ENCODE data around the gene RNF14. TPM values are rescaled to one million over a fixed set of nuclear protein-coding genes. Genes with fewer than 3 reads are reported as not detected.

Gene RNF14
- total RNA-seq, 1 experiment from 2014 or later, result 20.1 TPM

DNA sequence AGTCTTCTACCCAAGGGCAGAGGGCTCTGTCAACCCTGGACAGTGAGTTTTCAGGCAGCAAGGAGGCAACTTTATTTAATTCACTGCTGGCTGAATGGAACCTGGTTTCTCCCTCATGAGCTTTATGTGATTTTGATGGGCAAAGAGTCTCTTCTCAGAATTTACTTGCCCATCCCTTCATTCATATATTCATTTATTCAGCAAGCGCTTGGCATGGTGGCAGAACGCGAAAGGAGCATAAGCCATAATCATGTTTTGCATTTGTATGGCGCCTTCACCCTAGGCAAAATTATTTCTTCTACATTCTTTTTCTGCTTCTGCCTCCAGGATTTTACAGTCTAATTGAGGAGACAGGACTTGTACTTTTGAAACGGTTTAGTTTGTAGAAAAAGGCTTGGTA lies 37.2 kb upstream of the RNF14 start:
- Mint-ChIP-seq H3K27me3 (ENCODE audit: low read depth) (no peaks in the 10 kb centered on the region), H3K4me1 (peaks cover 0 to 2% of the 10 kb centered on the region in 2 experiments; a peak in 1 of 4 replicates)

More for the DNA sequence above, 37.2 kb upstream of the RNF14 start:
- no peak overlapping the region for H3K27ac ChIP-seq (ENCODE audit: insufficient read length, low read depth, low read length)
- no peak overlapping the region for H3K9ac ChIP-seq (ENCODE audit: extremely low read depth, insufficient read length, low read length)
- no peak overlapping the region for H2BK120ac ChIP-seq (ENCODE audit: low read depth, low read length, poor library complexity, severe bottlenecking)
- Mint-ChIP-seq H3K9me3 (no peaks in the 10 kb centered on the region), H3K4me3 (no peak overlapping the region), H3K36me3 (ENCODE audit: insufficient read depth in 1 of 3, low read depth in 3 of 3) (peaks cover 39 to 83% (median 80%) of the 10 kb centered on the region in 3 experiments; a peak in 6 of 7 replicates), H3K27ac (no peak overlapping the region)
- no peak overlapping the region for H4K8ac ChIP-seq (replicated peaks; ENCODE audit: insufficient read length, low read depth, low read length)
- H3K79me2 ChIP-seq (ENCODE audit: insufficient read depth, low read length), result no peaks in the 10 kb centered on the region
- no CpG with 5 or more reads among the region's 5 CpGs for WGBS (ENCODE audit: extremely low coverage, insufficient read length, low lambda C conversion rate)
- H2BK5ac ChIP-seq (ENCODE audit: insufficient read length, low read length), result no peak overlapping the region
- H4K20me1 ChIP-seq (ENCODE audit: control insufficient read depth, insufficient read depth, insufficient read length), result no peaks in the 10 kb centered on the region
- H4K91ac ChIP-seq (ENCODE audit: insufficient read length, low read depth, low read length), result no peak overlapping the region
- no peaks in the 10 kb centered on the region for H3K9me3 ChIP-seq (ENCODE audit: control insufficient read depth, low read depth, low read length)
- no peak overlapping the region for H2AFZ ChIP-seq (ENCODE audit: low read length)
- H2BK12ac ChIP-seq (ENCODE audit: insufficient read length, low read depth, low read length), result no peak overlapping the region
- no peak overlapping the region for H3K4me2 ChIP-seq (ENCODE audit: insufficient read depth, insufficient read length, low read length)
- H2BK15ac ChIP-seq (ENCODE audit: low read depth, low read length), result no peak overlapping the region
- H2AK5ac ChIP-seq (ENCODE audit: insufficient read length, low read length), result no peak overlapping the region
- no peak overlapping the region for H3K56ac ChIP-seq (ENCODE audit: insufficient read length, low read depth, low read length)
- TF ChIP-seq, protein P1, sequence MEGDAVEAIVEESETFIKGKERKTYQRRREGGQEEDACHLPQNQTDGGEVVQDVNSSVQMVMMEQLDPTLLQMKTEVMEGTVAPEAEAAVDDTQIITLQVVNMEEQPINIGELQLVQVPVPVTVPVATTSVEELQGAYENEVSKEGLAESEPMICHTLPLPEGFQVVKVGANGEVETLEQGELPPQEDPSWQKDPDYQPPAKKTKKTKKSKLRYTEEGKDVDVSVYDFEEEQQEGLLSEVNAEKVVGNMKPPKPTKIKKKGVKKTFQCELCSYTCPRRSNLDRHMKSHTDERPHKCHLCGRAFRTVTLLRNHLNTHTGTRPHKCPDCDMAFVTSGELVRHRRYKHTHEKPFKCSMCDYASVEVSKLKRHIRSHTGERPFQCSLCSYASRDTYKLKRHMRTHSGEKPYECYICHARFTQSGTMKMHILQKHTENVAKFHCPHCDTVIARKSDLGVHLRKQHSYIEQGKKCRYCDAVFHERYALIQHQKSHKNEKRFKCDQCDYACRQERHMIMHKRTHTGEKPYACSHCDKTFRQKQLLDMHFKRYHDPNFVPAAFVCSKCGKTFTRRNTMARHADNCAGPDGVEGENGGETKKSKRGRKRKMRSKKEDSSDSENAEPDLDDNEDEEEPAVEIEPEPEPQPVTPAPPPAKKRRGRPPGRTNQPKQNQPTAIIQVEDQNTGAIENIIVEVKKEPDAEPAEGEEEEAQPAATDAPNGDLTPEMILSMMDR (conservative IDR thresholded peaks at IDR 0.05), result no peak
- H3K14ac ChIP-seq (ENCODE audit: insufficient read depth, low read length), result no peak overlapping the region
- no peaks in the 10 kb centered on the region for H3K23me2 ChIP-seq (ENCODE audit: insufficient read length, low read depth, low read length, poor library complexity, severe bottlenecking)
- no peak overlapping the region for H3K4ac ChIP-seq (ENCODE audit: low read depth, low read length)
- no peak overlapping the region for H3K23ac ChIP-seq (ENCODE audit: insufficient read length, low read depth, low read length)
- no peak overlapping the region for H4K5ac ChIP-seq (ENCODE audit: insufficient read length, low read depth, low read length)
- no peak for DNase-seq
- H3K4me1 ChIP-seq (ENCODE audit: insufficient read depth, low read length), result no peaks in the 10 kb centered on the region
- no peak overlapping the region for H2BK20ac ChIP-seq (ENCODE audit: low read depth, low read length, poor library complexity, severe bottlenecking)
- H3K27me3 ChIP-seq (ENCODE audit: insufficient read depth, low read length), result no peaks in the 10 kb centered on the region
- no peak overlapping the region for H3K18ac ChIP-seq (ENCODE audit: insufficient read length, low read depth, low read length)
- no peaks in the 10 kb centered on the region for H3K79me1 ChIP-seq (ENCODE audit: insufficient read depth, low read depth, low read length, poor library complexity, severe bottlenecking)
- H3T11ph ChIP-seq (ENCODE audit: low read length), result no peak overlapping the region
